HEK293 (cell line): ENCODE data around the gene LIN52.
A peak's percentile ranks its signal among the peaks of the same experiment; 100 is the strongest.

Experiments used
- EGR2 ChIP-seq: fragments of 450-650 bp; formaldehyde crosslinking; IDR thresholded peaks from 2 replicates; pipeline ENCODE4 v1.5.1; 2016; ENCODE audit warnings: low read depth, missing biosample characterization, missing genetic modification characterization
- GLI2 ChIP-seq: fragments of 450-650 bp; formaldehyde crosslinking; IDR thresholded peaks from 2 replicates; pipeline ENCODE4; 2017; ENCODE audit warnings: missing biosample characterization, missing genetic modification characterization, low read depth, borderline replicate concordance
- IKZF3 ChIP-seq: fragments of 450-650 bp; IDR thresholded peaks from 2 replicates; pipeline ENCODE4 v1.5.0; 2018; ENCODE audit warnings: missing biosample characterization, mild to moderate bottlenecking, missing genetic modification characterization, moderate library complexity
- KLF10 ChIP-seq: fragments of 450-650 bp; IDR thresholded peaks from 2 replicates; pipeline ENCODE4 v1.5.1; 2018; ENCODE audit warnings: missing biosample characterization, mild to moderate bottlenecking, missing genetic modification characterization
- KLF16 ChIP-seq: fragments of 450-650 bp; formaldehyde crosslinking; IDR thresholded peaks from 2 replicates; pipeline ENCODE4 v1.5.1; 2017; ENCODE audit warnings: missing biosample characterization, missing genetic modification characterization
- MZF1 ChIP-seq: fragments of 450-650 bp; formaldehyde crosslinking; IDR thresholded peaks from 2 replicates; pipeline ENCODE4 v1.5.1; 2017; ENCODE audit warnings: missing biosample characterization, missing genetic modification characterization, borderline replicate concordance
- OSR2 ChIP-seq: fragments of 450-650 bp; formaldehyde crosslinking; IDR thresholded peaks from 2 replicates; pipeline ENCODE4 v1.5.1; 2016; ENCODE audit warnings: missing biosample characterization, missing genetic modification characterization
- PBX3 ChIP-seq: sonication (generic); formaldehyde crosslinking; IDR thresholded peaks from 2 replicates; pipeline ENCODE4 v1.8.1; 2022; ENCODE audit warnings: mild to moderate bottlenecking, moderate library complexity, missing genetic modification reagents
- RBAK ChIP-seq: fragments of 450-650 bp; formaldehyde crosslinking; IDR thresholded peaks from 2 replicates; pipeline ENCODE4 v1.5.1; 2016; ENCODE audit warnings: missing biosample characterization, missing genetic modification characterization
- TRIM28 ChIP-seq: IDR thresholded peaks from 2 replicates; pipeline ENCODE4 v1.6.1; 2011; ENCODE audit warnings: low read length, control low read depth, borderline replicate concordance
- YY2 ChIP-seq: fragments of 450-650 bp; formaldehyde crosslinking; IDR thresholded peaks from 2 replicates; pipeline ENCODE4 v1.5.1; 2016; ENCODE audit warnings: missing biosample characterization, missing genetic modification characterization
- ZBTB17 ChIP-seq: fragments of 450-650 bp; formaldehyde crosslinking; IDR thresholded peaks from 2 replicates; pipeline ENCODE4 v1.5.1; 2016; ENCODE audit warnings: missing biosample characterization, missing genetic modification characterization
- ZBTB26 ChIP-seq: fragments of 450-650 bp; formaldehyde crosslinking; optimal IDR thresholded peaks from 2 replicates; pipeline ENCODE3; 2016; ENCODE audit warnings: missing biosample characterization, mild to moderate bottlenecking, missing genetic modification characterization
- ZFP69B ChIP-seq: fragments of 450-650 bp; formaldehyde crosslinking; IDR thresholded peaks from 2 replicates; pipeline ENCODE4 v1.5.1; 2016; ENCODE audit warnings: missing biosample characterization, missing genetic modification characterization
- ZNF132 ChIP-seq: fragments of 450-650 bp; formaldehyde crosslinking; IDR thresholded peaks from 2 replicates; pipeline ENCODE4 v1.5.1; 2017; ENCODE audit warnings: missing biosample characterization, missing genetic modification characterization, borderline replicate concordance
- ZNF138 ChIP-seq: fragments of 450-650 bp; formaldehyde crosslinking; IDR thresholded peaks from 2 replicates; pipeline ENCODE4 v1.5.1; 2016; ENCODE audit warnings: missing biosample characterization, missing genetic modification characterization, borderline replicate concordance
- ZNF157 ChIP-seq: fragments of 450-650 bp; formaldehyde crosslinking; IDR thresholded peaks from 2 replicates; pipeline ENCODE4 v1.5.1; 2016; ENCODE audit warnings: missing biosample characterization, missing genetic modification characterization
- ZNF223 ChIP-seq: fragments of 450-650 bp; formaldehyde crosslinking; IDR thresholded peaks from 2 replicates; pipeline ENCODE4 v1.5.1; 2016; ENCODE audit warnings: missing biosample characterization, missing genetic modification characterization
- ZNF23 ChIP-seq: fragments of 450-650 bp; formaldehyde crosslinking; IDR thresholded peaks from 2 replicates; pipeline ENCODE4 v1.5.1; 2016; ENCODE audit warnings: missing biosample characterization, missing genetic modification characterization, borderline replicate concordance
- ZNF341 ChIP-seq: fragments of 450-650 bp; formaldehyde crosslinking; IDR thresholded peaks from 2 replicates; pipeline ENCODE4; 2016; ENCODE audit warnings: low read depth, missing biosample characterization, missing genetic modification characterization
- ZNF449 ChIP-seq: fragments of 450-650 bp; formaldehyde crosslinking; IDR thresholded peaks from 2 replicates; pipeline ENCODE4 v1.5.1; 2017; ENCODE audit warnings: missing biosample characterization, mild to moderate bottlenecking, missing genetic modification characterization, moderate library complexity
- ZNF513 ChIP-seq: fragments of 450-650 bp; IDR thresholded peaks from 2 replicates; pipeline ENCODE4 v1.5.1; 2018; ENCODE audit warnings: missing biosample characterization, missing genetic modification characterization
- ZNF514 ChIP-seq: fragments of 450-650 bp; formaldehyde crosslinking; IDR thresholded peaks from 2 replicates; pipeline ENCODE4 v1.5.1; 2016; ENCODE audit warnings: missing biosample characterization, missing genetic modification characterization
- ZNF561 ChIP-seq: fragments of 450-650 bp; IDR thresholded peaks from 2 replicates; pipeline ENCODE4 v1.5.1; 2018; ENCODE audit warnings: missing biosample characterization, missing genetic modification characterization, borderline replicate concordance
- ZNF600 ChIP-seq: fragments of 450-650 bp; formaldehyde crosslinking; IDR thresholded peaks from 2 replicates; pipeline ENCODE4 v1.5.1; 2016; ENCODE audit warnings: missing biosample characterization, missing genetic modification characterization
- ZNF629 ChIP-seq: fragments of 450-650 bp; formaldehyde crosslinking; IDR thresholded peaks from 2 replicates; pipeline ENCODE4 v1.5.1; 2017; ENCODE audit warnings: missing biosample characterization, missing genetic modification characterization
- ZNF639 ChIP-seq: fragments of 450-650 bp; formaldehyde crosslinking; IDR thresholded peaks from 2 replicates; pipeline ENCODE4 v1.5.1; 2016; ENCODE audit warnings: missing biosample characterization, missing genetic modification characterization
- ZNF654 ChIP-seq: fragments of 450-650 bp; formaldehyde crosslinking; IDR thresholded peaks from 2 replicates; pipeline ENCODE4 v1.5.1; 2016; ENCODE audit warnings: low read depth, missing biosample characterization, missing genetic modification characterization
- ZNF670 ChIP-seq: fragments of 450-650 bp; formaldehyde crosslinking; IDR thresholded peaks from 2 replicates; pipeline ENCODE4 v1.5.1; 2016; ENCODE audit warnings: missing biosample characterization, missing genetic modification characterization, low read depth
- ZNF701 ChIP-seq: fragments of 450-650 bp; formaldehyde crosslinking; IDR thresholded peaks from 2 replicates; pipeline ENCODE4 v1.5.1; 2016; ENCODE audit warnings: missing biosample characterization, missing genetic modification characterization
- ZNF747 ChIP-seq: fragments of 450-650 bp; formaldehyde crosslinking; IDR thresholded peaks from 2 replicates; pipeline ENCODE4 v1.5.1; 2016; ENCODE audit warnings: missing biosample characterization, missing genetic modification characterization
- ZNF843 ChIP-seq: fragments of 450-650 bp; formaldehyde crosslinking; IDR thresholded peaks from 2 replicates; pipeline ENCODE4 v1.5.1; 2016; ENCODE audit warnings: missing biosample characterization, missing genetic modification characterization
- ZSCAN30 ChIP-seq: fragments of 450-650 bp; IDR thresholded peaks from 2 replicates; pipeline ENCODE4 v1.5.1; 2018; ENCODE audit warnings: missing biosample characterization, mild to moderate bottlenecking, missing genetic modification characterization, moderate library complexity

Gene LIN52

GRCh38 chr14:74133833-74134481 is 49.2 kb downstream of the LIN52 start (continued):
- peak; percentile 41; the same call in 1 of the 2 replicates for TF ChIP-seq KLF16
- no peak for TF ChIP-seq ZNF629 (tag by site-specific recombination)
- no peak for TF ChIP-seq EGR2 (tag by site-specific recombination)
- no peak for TF ChIP-seq ZNF514
- TF ChIP-seq ZNF341 (tag by site-specific recombination), result 0 out of 2 replicates have a peak, but pooled peaks have one; percentile 29
- TF ChIP-seq OSR2 (tag by site-specific recombination), result peak; percentile 88
- no peak for TF ChIP-seq YY2
- TF ChIP-seq ZNF157, result no peak
- no peak for TF ChIP-seq ZNF670 (tag by site-specific recombination)
- no peak for TF ChIP-seq ZNF138 (tag by site-specific recombination)
- TF ChIP-seq ZNF223 (tag by site-specific recombination), result no peak
- TF ChIP-seq ZNF639 (tag by site-specific recombination), result no peak
- peak; percentile 93 for TF ChIP-seq ZNF843
- no peak for TF ChIP-seq ZNF747 (tag by site-specific recombination)
- TF ChIP-seq ZBTB26 (tag by site-specific recombination), result no peak
- TF ChIP-seq KLF10 (tag by site-specific recombination), result no peak
- no peak for TF ChIP-seq ZNF23 (tag by site-specific recombination)
- peak; percentile 34; the same call in 1 of the 2 replicates for TF ChIP-seq IKZF3 (tag by site-specific recombination)
- TF ChIP-seq ZSCAN30 (tag by site-specific recombination), result peak; percentile 86; the same call in 1 of the 2 replicates
- TF ChIP-seq ZNF561 (tag by site-specific recombination), result 0 out of 2 replicates have a peak, but pooled peaks have one; percentile 56
- TF ChIP-seq TRIM28, result peak; percentile 85; the same call in 1 of the 2 replicates
- TF ChIP-seq RBAK (tag by site-specific recombination), result no peak
- no peak for TF ChIP-seq ZNF132 (tag by site-specific recombination)
- TF ChIP-seq ZNF513, result no peak
- no peak for TF ChIP-seq ZNF701 (tag by site-specific recombination)
- no peak for TF ChIP-seq ZNF654 (tag by site-specific recombination)
- TF ChIP-seq ZNF600 (tag by site-specific recombination), result no peak
- no peak for TF ChIP-seq ZFP69B
- TF ChIP-seq ZBTB17, result 0 out of 2 replicates have a peak, but pooled peaks have one; percentile 19
- TF ChIP-seq GLI2, result no peak
- no peak for TF ChIP-seq MZF1 (tag by site-specific recombination)
- no peak for TF ChIP-seq ZNF449 (tag by site-specific recombination)
- TF ChIP-seq PBX3 (CRISPR knock-in tag), result no peak
